Upper lobe of left lung (tissue), 6 donors: Measurements from ENCODE around the gene LRBA. TPM values are rescaled to one million over a fixed set of nuclear protein-coding genes. Genes with fewer than 3 reads are reported as not detected.
A peak's percentile ranks its signal among the peaks of the same experiment; 100 is the strongest.

Experiments
- ATAC-seq, 2 donors: fragments of 200-7000 bp; cut with Tn5 transposase; one replicate each; pipeline ENCODE4 v1.9.1; 2022; ENCODE audit warnings: mild to moderate bottlenecking in 2 of 2, moderate library complexity in 2 of 2; ENCODE audit not compliant: low FRiP score in 2 of 2
- DNase-seq, 2 donors: peaks; one replicate each; pipeline ENCODE4 v3.0.0-alpha.2; 2019 to 2020
- H3K27ac ChIP-seq, 4 donors: fragments of 200-600 bp; sonication (generic); one replicate each; pipeline ENCODE4 v1.5.1; 2016 to 2019
- H3K27me3 ChIP-seq, 4 donors: fragments of 200-600 bp; sonication (generic); one replicate each; pipeline ENCODE4 v1.5.1; 2017 to 2019
- H3K36me3 ChIP-seq, 4 donors: fragments of 200-600 bp; sonication (generic); one replicate each; pipeline ENCODE4 v1.5.1; 2016 to 2019
- H3K4me1 ChIP-seq, 4 donors: fragments of 200-600 bp; sonication (generic); one replicate each; pipeline ENCODE4 v1.5.1; 2018 to 2019
- H3K4me3 ChIP-seq, 4 donors: fragments of 200-600 bp; sonication (generic); one replicate each; pipeline ENCODE4 v1.5.1; 2017 to 2019; ENCODE audit warnings: mild to moderate bottlenecking in 2 of 4, moderate library complexity in 1 of 4
- H3K9me3 ChIP-seq, 4 donors: fragments of 200-600 bp; sonication (generic); one replicate each; pipeline ENCODE4 v1.5.1; 2018 to 2019
- CTCF ChIP-seq, 6 experiments: fragments of 450-650 bp in 4 of 6; fragments of 200-600 bp in 2 of 6; sonication (generic) in 2 of 6; IDR thresholded peaks; one replicate each; pipeline ENCODE4 v1.5.1; 2016 to 2019; ENCODE audit warnings: antibody characterized with exemption in 6 of 6
- EP300 ChIP-seq, 4 donors: sonication (generic); formaldehyde crosslinking; IDR thresholded peaks; one replicate each; pipeline ENCODE4 v1.5.1; 2017; ENCODE audit warnings: antibody characterized with exemption in 4 of 4, control low read depth in 2 of 4
- POLR2A ChIP-seq, 4 donors: fragments of 450-650 bp; IDR thresholded peaks; one replicate each; pipeline ENCODE4 v1.5.1; 2016 to 2017; ENCODE audit warnings: antibody characterized with exemption in 4 of 4, mild to moderate bottlenecking in 2 of 4
- POLR2AphosphoS5 ChIP-seq, 2 donors: sonication (generic); formaldehyde crosslinking; IDR thresholded peaks; one replicate each; pipeline ENCODE4 v1.5.1; 2017; ENCODE audit warnings: antibody characterized with exemption in 2 of 2
- WGBS, 2 donors: methylation state at CpG; one replicate each; pipeline ENCODE4 v1.1.5; 2017 to 2018; 5-methylcytosine and 5-hydroxymethylcytosine counted together
- total RNA-seq, 6 donors: library from RNA; depleted of rRNA in 4 of 6; stranded (reverse); fragments of >200 nt in 4 of 6; gene quantifications; one replicate each; pipeline versions ENCODE4 v1.1.0 to v1.2.1, GENCODE V29; 2016 to 2021
- donor health status: DM: no; HTN: no; CAD: no; lungs with moderate emphysema.
- donor health status: DM: no; HTN: yes; CAD: no; lungs with severe emphysema.

The LRBA gene
- total RNA-seq, 6 donors from 2014 or later = 34.7 to 139 (median 56.4) TPM

- H3K4me3 ChIP-seq = no peak overlapping the region
- no peak overlapping the region for H3K27ac ChIP-seq
- TF ChIP-seq POLR2A (IDR thresholded peaks at IDR 0.05) = no peak
- TF ChIP-seq POLR2AphosphoS5 (IDR thresholded peaks at IDR 0.05) = no peak
- no peak for TF ChIP-seq EP300 (IDR thresholded peaks at IDR 0.05)
- no peak for TF ChIP-seq CTCF (IDR thresholded peaks at IDR 0.05)
- no peaks in the 10 kb centered on the region for H3K27me3 ChIP-seq
- H3K4me1 ChIP-seq = peaks cover 0 to 6% (median 1%) of the 10 kb centered on the region in 4 donors
- WGBS, 2 donors = 87 to 90% methylated on average over 8 of the region's 8 CpGs
- no peaks in the 10 kb centered on the region for H3K9me3 ChIP-seq
- no peak for ATAC-seq
- no peaks in the 10 kb centered on the region for H3K36me3 ChIP-seq
- DNase-seq = no peak
These were observed 699.9 kb downstream of the LRBA start for GRCh38 chr4:150315175-150315574.

GRCh38 chr4:150314031-150314430 is 701.1 kb downstream of the LRBA start:
- peaks cover 0 to 4% (median 0%) of the 10 kb centered on the region in 4 donors for H3K36me3 ChIP-seq
- ATAC-seq = no peak
- no peaks in the 10 kb centered on the region for H3K9me3 ChIP-seq
- no peak overlapping the region for H3K4me3 ChIP-seq
- 95 to 100% methylated on average over 1 of the region's 1 CpG for WGBS, 2 donors
- no peak for DNase-seq
- no peaks in the 10 kb centered on the region for H3K27me3 ChIP-seq
- no peak overlapping the region for H3K27ac ChIP-seq
- peaks cover 0 to 6% (median 3%) of the 10 kb centered on the region in 4 donors for H3K4me1 ChIP-seq
- TF ChIP-seq POLR2A (IDR thresholded peaks at IDR 0.05) (no peak), CTCF (IDR thresholded peaks at IDR 0.05) (no peak), POLR2AphosphoS5 (IDR thresholded peaks at IDR 0.05) (no peak), EP300 (IDR thresholded peaks at IDR 0.05) (no peak)

GRCh38 chr4:150310159-150310895 is 704.8 kb downstream of the LRBA start:
- no peaks in the 10 kb centered on the region for H3K9me3 ChIP-seq
- H3K4me1 ChIP-seq = peaks cover 0 to 12% (median 3%) of the 10 kb centered on the region in 4 donors
- H3K36me3 ChIP-seq = peaks cover 0 to 4% (median 0%) of the 10 kb centered on the region in 4 donors
- no peaks in the 10 kb centered on the region for H3K27me3 ChIP-seq
- TF ChIP-seq POLR2A (IDR thresholded peaks at IDR 0.05) (no peak), EP300 (IDR thresholded peaks at IDR 0.05) (no peak), POLR2AphosphoS5 (IDR thresholded peaks at IDR 0.05) (no peak), CTCF (IDR thresholded peaks at IDR 0.05) (no peak)
- DNase-seq (no peak), ATAC-seq (no peak)
- H3K4me3 ChIP-seq = no peak overlapping the region
- WGBS, 2 donors = 68 to 76% methylated on average over 4 of the region's 4 CpGs
- peak overlapping the region in 1 of 4 donors; percentile 11 for H3K27ac ChIP-seq

- WGBS, 2 donors = 91 to 94% methylated on average over 4 of the region's 4 CpGs
- DNase-seq (no peak), ATAC-seq (no peak)
- TF ChIP-seq POLR2A (IDR thresholded peaks at IDR 0.05) (no peak), CTCF (IDR thresholded peaks at IDR 0.05) (no peak), POLR2AphosphoS5 (IDR thresholded peaks at IDR 0.05) (no peak), EP300 (IDR thresholded peaks at IDR 0.05) (no peak)
- Histone ChIP-seq H3K27me3 (no peaks in the 10 kb centered on the region), H3K36me3 (peaks cover 0 to 4% (median 0%) of the 10 kb centered on the region in 4 donors), H3K4me1 (peaks cover 0 to 12% (median 3%) of the 10 kb centered on the region in 4 donors), H3K4me3 (no peak overlapping the region), H3K27ac (no peak overlapping the region), H3K9me3 (no peaks in the 10 kb centered on the region)
These were observed 706.1 kb downstream of the LRBA start for GRCh38 chr4:150308824-150309472.
